Lower lobe of right lung (tissue), 2 donors: Measurements from ENCODE around the gene SMAD7. TPM values are rescaled to one million over a fixed set of nuclear protein-coding genes. Genes with fewer than 3 reads are reported as not detected.

Experiments used
- ATAC-seq, 2 donors: fragments of 200-7000 bp; cut with Tn5 transposase; one replicate each; pipeline ENCODE4 v1.9.1; 2020 to 2022; ENCODE audit warnings: mild to moderate bottlenecking in 2 of 2, moderate library complexity in 2 of 2
- DNase-seq: peaks from one replicate; pipeline ENCODE4 v3.0.0-alpha.2; 2020
- H3K27ac ChIP-seq: fragments of 200-600 bp; one replicate; pipeline ENCODE4 v1.8.0; 2022
- H3K27me3 ChIP-seq: fragments of 200-600 bp; one replicate; pipeline ENCODE4 v1.8.0; 2022; ENCODE audit warnings: low read depth
- H3K36me3 ChIP-seq: fragments of 200-600 bp; one replicate; pipeline ENCODE4 v1.8.0; 2022; ENCODE audit warnings: mild to moderate bottlenecking
- H3K4me1 ChIP-seq: fragments of 200-600 bp; one replicate; pipeline ENCODE4 v1.8.0; 2022
- H3K4me3 ChIP-seq: fragments of 200-600 bp; one replicate; pipeline ENCODE4 v1.8.0; 2022; ENCODE audit warnings: mild to moderate bottlenecking
- H3K9me3 ChIP-seq: fragments of 200-600 bp; one replicate; pipeline ENCODE4 v1.8.0; 2022
- CTCF ChIP-seq: fragments of 200-600 bp; IDR thresholded peaks from one replicate; pipeline ENCODE4 v1.8.0; 2022; ENCODE audit warnings: antibody characterized with exemption, mild to moderate bottlenecking
- intact Hi-C: fragments of 100-400 bp; cut with DNase I; formaldehyde crosslinking; loops from one replicate; pipeline ENCODE4 v1.11.0; 2022
- total RNA-seq: library from RNA; stranded (reverse); fragmentation: NEBNext Ultra II Directional; extraction: Animal tissue kit (Norgen Biotek cat#: 25700); gene quantifications from one replicate; pipeline ENCODE4 v1.2.1, GENCODE V29; 2021
- donor health status: DM: no; HTN: yes; CAD: no; lungs with severe emphysema.

Gene SMAD7
- total RNA-seq, 1 donor from 2014 or later: 63.4 TPM

DNA sequence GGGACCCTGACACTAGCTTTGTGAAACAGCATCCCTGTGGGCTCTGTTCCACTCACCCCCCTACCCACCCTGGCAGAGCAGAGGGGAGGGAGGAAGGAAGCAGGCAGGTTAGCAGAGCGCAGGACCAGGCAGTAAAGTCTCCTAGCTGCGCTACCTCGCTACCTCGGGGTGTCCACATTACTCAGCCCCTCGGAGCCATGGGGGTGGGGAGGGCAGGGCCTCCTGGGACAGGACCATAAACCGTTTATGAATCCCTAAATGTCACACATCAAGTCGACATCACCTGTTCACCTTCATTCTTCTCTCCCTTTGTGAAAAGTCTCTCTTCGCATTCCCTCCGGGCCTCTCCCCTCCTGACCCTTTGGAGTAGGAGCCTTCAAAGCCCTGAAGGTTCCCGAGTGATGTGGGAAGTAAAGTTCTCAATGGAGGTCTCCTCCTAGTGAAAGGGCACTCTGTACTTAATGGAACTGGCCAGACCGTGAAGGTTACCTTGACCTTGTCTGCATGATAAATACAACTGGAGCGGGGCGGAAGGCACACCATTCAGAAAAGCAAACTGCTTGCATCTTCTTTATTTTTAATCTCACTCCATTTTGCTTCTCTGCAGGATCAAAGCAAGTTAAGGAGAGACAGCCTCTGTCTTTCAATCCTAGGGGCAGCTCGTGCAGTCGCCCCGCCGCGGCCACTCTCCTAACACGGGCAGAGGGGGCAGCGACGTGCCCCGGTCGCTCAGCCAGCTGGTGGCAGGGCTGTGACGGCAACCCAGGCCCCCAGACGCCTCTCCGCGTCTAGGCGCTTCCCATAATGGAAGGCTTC, 23.7 kb upstream of the SMAD7 start:
- Histone ChIP-seq H3K4me3 (peak overlapping the region; percentile 66), H3K9me3 (no peaks in the 10 kb centered on the region), H3K27ac (peak overlapping the region; percentile 77), H3K4me1 (peaks cover 14% of the 10 kb centered on the region), H3K36me3 (no peaks in the 10 kb centered on the region), H3K27me3 (no peaks in the 10 kb centered on the region)
- ATAC-seq: no peak
- TF ChIP-seq CTCF: no peak
- intact Hi-C loops: no loop called here
- no peak for DNase-seq

- H3K4me1 ChIP-seq: peaks cover 14% of the 10 kb centered on the region
- H3K27ac ChIP-seq: peak overlapping the region; percentile 24
- intact Hi-C loops: no loop called here
- no peaks in the 10 kb centered on the region for H3K9me3 ChIP-seq
- TF ChIP-seq CTCF: no peak
- DNase-seq: no peak
- no peaks in the 10 kb centered on the region for H3K36me3 ChIP-seq
- no peaks in the 10 kb centered on the region for H3K27me3 ChIP-seq
- peak; percentile 38 to 59 for ATAC-seq
- H3K4me3 ChIP-seq: no peak overlapping the region
These were observed 23.0 kb upstream of the SMAD7 start for GRCh38 chr18:48973731-48974130.

GRCh38 chr18:48968412-48969215, 17.8 kb upstream of the SMAD7 start:
- H3K27me3 ChIP-seq: no peaks in the 10 kb centered on the region
- no peaks in the 10 kb centered on the region for H3K36me3 ChIP-seq
- no peaks in the 10 kb centered on the region for H3K9me3 ChIP-seq
- no peak overlapping the region for H3K27ac ChIP-seq
- no peak for ATAC-seq
- intact Hi-C loops: no loop called here
- H3K4me1 ChIP-seq: no peaks in the 10 kb centered on the region
- TF ChIP-seq CTCF: no peak
- H3K4me3 ChIP-seq: no peak overlapping the region
- no peak for DNase-seq

DNA sequence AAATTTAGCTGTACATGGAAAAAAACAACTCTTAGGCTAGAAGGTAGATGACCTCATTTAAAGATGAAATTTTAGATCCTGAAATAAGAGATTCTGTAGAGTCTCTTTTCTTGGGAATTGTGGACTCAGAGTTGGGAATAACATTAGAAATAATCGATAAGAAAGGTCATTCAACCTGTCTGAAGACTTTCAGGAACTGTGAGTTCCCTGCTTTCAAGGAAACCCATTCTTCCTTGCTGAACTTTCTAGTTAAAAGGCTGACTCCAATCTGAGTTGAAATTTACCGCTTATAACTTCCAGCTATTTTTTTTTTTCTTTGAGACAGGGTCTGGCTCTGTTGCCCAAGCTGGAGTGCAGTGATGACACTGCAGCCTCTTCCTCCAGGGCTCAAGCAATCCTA, 16.8 kb upstream of the SMAD7 start:
- ATAC-seq: no peak

DNA sequence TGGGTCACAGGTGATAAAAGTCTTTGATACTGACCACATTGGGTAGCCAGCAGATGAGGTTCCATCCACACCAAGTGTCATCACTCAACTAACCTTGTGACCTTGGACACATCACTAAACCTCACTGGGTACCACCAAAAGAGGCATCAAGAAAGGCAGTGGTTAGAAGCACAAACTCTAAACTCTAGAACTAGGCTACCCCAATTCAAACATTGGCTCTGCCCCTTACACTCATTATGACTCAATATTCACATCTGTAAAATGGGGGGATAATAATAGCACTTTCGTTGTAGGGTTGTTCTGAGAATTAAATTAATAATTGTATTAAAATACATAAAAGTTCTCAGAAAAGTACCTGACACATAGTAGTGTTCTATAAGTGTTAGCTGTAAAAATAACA, 15.8 kb upstream of the SMAD7 start:
- intact Hi-C loops: no loop called here
- Histone ChIP-seq H3K4me1 (no peaks in the 10 kb centered on the region), H3K36me3 (no peaks in the 10 kb centered on the region), H3K9me3 (no peaks in the 10 kb centered on the region), H3K27ac (no peak overlapping the region), H3K27me3 (no peaks in the 10 kb centered on the region), H3K4me3 (no peak overlapping the region)
- no peak for TF ChIP-seq CTCF
- no peak for ATAC-seq
- DNase-seq: no peak

More for the DNA sequence above, 16.8 kb upstream of the SMAD7 start:
- Histone ChIP-seq H3K9me3 (no peaks in the 10 kb centered on the region), H3K4me3 (no peak overlapping the region), H3K27me3 (no peaks in the 10 kb centered on the region), H3K4me1 (no peaks in the 10 kb centered on the region), H3K36me3 (no peaks in the 10 kb centered on the region), H3K27ac (no peak overlapping the region)
- intact Hi-C loops: no loop called here
- TF ChIP-seq CTCF: no peak
- DNase-seq: no peak
